Smooth muscle cell (in vitro differentiated cells): ENCODE measurements around the gene GPR150. TPM values are rescaled to one million over a fixed set of nuclear protein-coding genes. Genes with fewer than 3 reads are reported as not detected.
A peak's percentile ranks its signal among the peaks of the same experiment; 100 is the strongest.
"Not testable (repeated sequence)": the region's sequence is repeated elsewhere in the genome, so short reads cannot be mapped to it uniquely, and the experiment has no call there.

Experiments
- DNase-seq: peaks from one replicate; lab custom pipeline; 2025; ENCODE audit not compliant: unreplicated experiment; lab: John Stamatoyannopoulos, UW
- H2AFZ ChIP-seq: fragments of 200-600 bp; sonication (generic); 2 replicates; pipeline ENCODE4 v1.6.0; 2016; ENCODE audit warnings: antibody characterized with exemption, low read depth, mild to moderate bottlenecking
- H3F3A ChIP-seq: fragments of 200-600 bp; sonication (generic); 2 replicates; pipeline ENCODE4 v1.6.0; 2017; ENCODE audit warnings: antibody characterized with exemption, low read depth
- H3K27ac ChIP-seq: fragments of 200-600 bp; sonication (generic); 2 replicates; pipeline ENCODE4 v1.5.1; 2016; ENCODE audit warnings: low read depth, mild to moderate bottlenecking
- H3K27me3 ChIP-seq: fragments of 200-600 bp; sonication (generic); 2 replicates; pipeline ENCODE4 v1.6.1; 2016; ENCODE audit warnings: low read depth, mild to moderate bottlenecking
- H3K36me3 ChIP-seq: fragments of 200-600 bp; sonication (generic); 2 replicates; pipeline ENCODE4 v1.5.1; 2016; ENCODE audit warnings: low read depth
- H3K4me1 ChIP-seq: fragments of 200-600 bp; sonication (generic); 2 replicates; pipeline ENCODE4 v1.5.1; 2016; ENCODE audit warnings: low read depth
- H3K4me2 ChIP-seq: fragments of 200-600 bp; sonication (generic); 2 replicates; pipeline ENCODE4 v1.6.0; 2016; ENCODE audit warnings: mild to moderate bottlenecking
- H3K4me3 ChIP-seq: fragments of 200-600 bp; sonication (generic); 2 replicates; pipeline ENCODE4 v1.5.1; 2016; ENCODE audit warnings: mild to moderate bottlenecking
- H3K79me2 ChIP-seq: fragments of 200-600 bp; sonication (generic); 2 replicates; pipeline ENCODE4 v1.6.0; 2016; ENCODE audit warnings: low read depth, mild to moderate bottlenecking
- H3K9ac ChIP-seq: fragments of 200-600 bp; sonication (generic); 2 replicates; pipeline ENCODE4 v1.6.0; 2016; ENCODE audit warnings: low read depth
- H3K9me3 ChIP-seq: fragments of 200-600 bp; sonication (generic); replicated peaks from 2 replicates; pipeline ENCODE4 v1.5.1; 2016; ENCODE audit warnings: low read depth
- H4K20me1 ChIP-seq: fragments of 200-600 bp; sonication (generic); 2 replicates; pipeline ENCODE4 v1.6.0; 2016; ENCODE audit warnings: low read depth
- CTCF ChIP-seq: fragments of 200-600 bp; sonication (generic); IDR thresholded peaks from 2 replicates; pipeline ENCODE4 v1.5.1; 2017; ENCODE audit warnings: borderline replicate concordance, mild to moderate bottlenecking, antibody characterized with exemption; ENCODE audit not compliant: insufficient read depth, poor library complexity, severe bottlenecking
- WGBS: methylation state at CpG from one replicate; pipeline ENCODE4 v1.1.7; 2016; ENCODE audit warnings: low lambda C conversion rate; 5-methylcytosine and 5-hydroxymethylcytosine counted together
- polyA plus RNA-seq: library from polyadenylated mRNA; unstranded; fragments of >200 nt; fragmentation: Nextera tagmentation; extraction: Ambion mirVana; gene quantifications from 2 replicates; pipeline ENCODE4 v1.2.1, GENCODE V29; 2016
- total RNA-seq: library from RNA; depleted of rRNA; stranded (reverse); fragments of >200 nt; gene quantifications from 2 replicates; pipeline ENCODE4 v1.2.3, GENCODE V29; 2014

The GPR150 gene
- total and polyA plus RNA-seq, 2 experiments from 2014 or later, result 0.04 to 0.13 TPM

GRCh38 chr5:95630394-95630917 lies 10.6 kb downstream of the GPR150 start:
- Histone ChIP-seq H3K27me3 (no peaks in the 10 kb centered on the region), H2AFZ (no peak overlapping the region), H3K79me2 (no peaks in the 10 kb centered on the region), H3K9me3 (no peaks in the 10 kb centered on the region), H3K4me3 (no peak overlapping the region), H3K4me2 (no peak overlapping the region), H3K4me1 (no peaks in the 10 kb centered on the region), H4K20me1 (no peaks in the 10 kb centered on the region), H3K27ac (no peak overlapping the region), H3K9ac (no peak overlapping the region), H3K36me3 (no peaks in the 10 kb centered on the region), H3F3A (no peaks in the 10 kb centered on the region)
- DNase-seq, result no peak
- WGBS, result 97% methylated on average over 5 of the region's 5 CpGs
- no peak for TF ChIP-seq CTCF

DNA sequence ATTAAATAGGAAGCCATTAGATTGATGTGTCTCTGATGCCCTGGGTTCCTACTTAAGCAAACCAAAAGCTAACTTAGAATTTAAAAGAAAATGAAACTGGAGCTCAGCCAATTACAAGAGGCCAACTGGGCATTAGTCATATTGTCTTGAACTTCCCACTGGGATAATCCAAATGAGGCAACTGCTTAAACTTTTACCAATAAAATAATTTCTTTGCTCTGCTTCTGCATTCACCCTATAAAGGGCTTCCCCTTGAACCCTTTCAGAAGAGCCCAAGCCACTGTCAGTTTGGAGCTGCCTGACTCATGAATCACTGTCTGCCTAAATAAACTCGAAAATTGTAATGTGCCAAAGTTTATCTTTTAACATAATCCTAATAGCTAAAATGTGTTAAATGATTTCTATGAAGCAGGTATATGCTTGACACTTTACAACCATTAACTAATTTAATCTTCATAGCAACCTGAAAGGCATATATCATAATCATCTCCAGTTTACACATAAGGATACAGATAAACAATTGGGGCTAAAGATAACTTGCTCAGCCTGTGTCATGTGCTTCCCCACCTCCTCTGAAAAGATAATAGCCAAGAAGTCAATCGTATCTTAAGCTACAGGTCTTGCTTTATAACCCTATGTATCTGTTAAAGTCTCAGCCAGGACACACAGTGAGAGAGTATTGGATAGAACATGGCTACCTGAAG lies 11.5 kb downstream of the GPR150 start:
- WGBS, result 52% methylated on average over 2 of the region's 2 CpGs
- H2AFZ ChIP-seq, result no peak overlapping the region
- no peak overlapping the region for H3K4me3 ChIP-seq
- no peaks in the 10 kb centered on the region for H3K4me1 ChIP-seq
- no peaks in the 10 kb centered on the region for H3K27me3 ChIP-seq
- H3K4me2 ChIP-seq, result peak overlapping the region; percentile 59
- no peaks in the 10 kb centered on the region for H3K9me3 ChIP-seq
- no peak for TF ChIP-seq CTCF
- H3K79me2 ChIP-seq, result no peaks in the 10 kb centered on the region
- no peaks in the 10 kb centered on the region for H3F3A ChIP-seq
- no peak overlapping the region for H3K9ac ChIP-seq
- no peak for DNase-seq
- H3K36me3 ChIP-seq, result no peaks in the 10 kb centered on the region
- H4K20me1 ChIP-seq, result no peaks in the 10 kb centered on the region
- H3K27ac ChIP-seq, result peak overlapping the region; percentile 55

- H3K36me3 ChIP-seq, result no peaks in the 10 kb centered on the region
- H3K79me2 ChIP-seq, result no peaks in the 10 kb centered on the region
- WGBS, result 89% methylated on average over 4 of the region's 4 CpGs
- TF ChIP-seq CTCF, result no peak
- no peaks in the 10 kb centered on the region for H3K4me1 ChIP-seq
- H3F3A ChIP-seq, result no peaks in the 10 kb centered on the region
- H3K4me2 ChIP-seq, result peak overlapping the region; percentile 59
- peak overlapping the region; percentile 55 for H3K27ac ChIP-seq
- H3K4me3 ChIP-seq, result no peak overlapping the region
- H4K20me1 ChIP-seq, result no peaks in the 10 kb centered on the region
- no peaks in the 10 kb centered on the region for H3K27me3 ChIP-seq
- no peak overlapping the region for H2AFZ ChIP-seq
- H3K9me3 ChIP-seq, result no peaks in the 10 kb centered on the region
- DNase-seq, result no peak
- no peak overlapping the region for H3K9ac ChIP-seq
These were observed 12.2 kb downstream of the GPR150 start for GRCh38 chr5:95631991-95632675.

GRCh38 chr5:95632942-95633341 lies 13.1 kb downstream of the GPR150 start:
- H3K4me1 ChIP-seq, H3F3A ChIP-seq, H3K27ac ChIP-seq, H3K27me3 ChIP-seq, H3K36me3 ChIP-seq, H4K20me1 ChIP-seq, H3K4me2 ChIP-seq, DNase-seq, H3K9ac ChIP-seq, H3K9me3 ChIP-seq, H3K79me2 ChIP-seq, H3K4me3 ChIP-seq, H2AFZ ChIP-seq: not testable (repeated sequence)
- 96% methylated on average over 2 of the region's 2 CpGs for WGBS
